GM19351 (cell line): ENCODE results near the gene NRP1.
A peak's percentile ranks its signal among the peaks of the same experiment; 100 is the strongest.

Experiments used
- ATAC-seq: cut with Tn5 transposase; IDR thresholded peaks from one replicate; pipeline ENCODE4 v1.9.1; 2021; ENCODE audit warnings: mild to moderate bottlenecking, moderate library complexity; ENCODE audit not compliant: unreplicated experiment

Gene NRP1

GRCh38 chr10:33192190-33192589, 142.3 kb downstream of the NRP1 start:
- no peak for ATAC-seq

DNA sequence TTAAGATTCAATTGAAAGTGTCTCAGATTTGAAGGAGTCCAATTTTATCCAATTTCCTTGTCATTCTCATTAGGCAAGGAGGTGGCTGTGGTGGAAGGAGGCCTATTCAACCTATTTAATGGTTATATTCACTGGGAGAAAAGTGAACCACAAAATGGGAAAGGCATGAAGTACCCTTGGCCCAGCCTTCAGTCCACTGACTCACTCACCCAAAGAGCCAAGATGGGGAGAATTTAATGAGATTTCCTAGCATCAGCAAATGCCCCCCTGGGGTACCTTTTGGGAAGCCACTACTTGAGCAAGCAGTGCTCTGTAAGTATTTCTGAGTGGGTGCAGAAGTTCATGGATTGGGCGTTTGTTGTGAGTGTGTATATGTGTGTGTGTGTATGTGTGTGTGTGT, 144.1 kb downstream of the NRP1 start:
- ATAC-seq = no peak

GRCh38 chr10:33189808-33190207, 144.7 kb downstream of the NRP1 start:
- no peak for ATAC-seq

- no peak for ATAC-seq
These were observed 145.1 kb downstream of the NRP1 start for GRCh38 chr10:33189363-33189762.

DNA sequence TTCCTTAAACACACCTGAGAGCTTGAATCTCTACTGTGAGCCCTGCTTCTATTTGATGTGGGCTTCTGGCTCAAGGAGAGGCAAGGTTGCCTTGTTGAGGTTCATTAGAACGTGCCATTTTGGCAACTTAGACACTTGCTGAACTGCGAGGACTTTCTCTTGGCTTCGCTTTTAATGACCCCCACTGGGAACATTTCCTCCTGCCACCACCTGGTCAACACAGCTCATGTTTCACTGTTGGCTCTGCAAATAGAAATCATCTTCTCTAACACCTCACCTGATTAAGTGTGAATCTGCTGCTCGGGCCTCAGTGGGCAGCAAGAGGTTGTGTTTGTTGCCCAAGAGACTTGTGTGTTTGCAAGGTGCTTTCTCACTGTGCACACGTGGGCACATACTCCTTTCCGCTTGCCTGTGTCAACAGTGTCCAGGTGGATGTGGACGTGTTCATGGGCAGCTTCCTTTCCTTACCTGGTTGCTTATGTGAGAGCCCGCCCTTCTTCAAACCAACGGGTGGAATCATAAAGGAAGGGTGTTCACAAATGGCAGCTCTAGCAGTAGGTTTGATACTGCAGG, 147.0 kb downstream of the NRP1 start:
- ATAC-seq = no peak

DNA sequence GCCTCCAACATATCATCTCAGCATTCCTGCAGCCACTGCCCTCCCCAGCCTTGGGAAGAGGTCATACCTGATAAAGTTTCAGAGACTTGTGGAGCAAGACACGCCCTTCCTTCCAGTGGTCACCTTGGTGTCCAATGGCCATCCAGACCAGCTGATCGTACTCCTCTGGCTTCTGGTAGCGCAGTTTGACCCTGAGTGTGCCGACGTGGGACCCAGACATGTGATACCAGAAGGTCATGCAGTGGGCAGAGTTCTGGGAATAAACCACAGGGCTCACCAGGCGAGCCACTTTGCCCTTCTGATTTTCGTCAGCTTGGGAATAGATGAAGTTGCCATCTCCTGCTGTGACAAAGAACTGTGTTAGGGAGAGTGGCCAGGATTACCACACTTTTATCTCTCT, 148.3 kb downstream of the NRP1 start:
- ATAC-seq = no peak

DNA sequence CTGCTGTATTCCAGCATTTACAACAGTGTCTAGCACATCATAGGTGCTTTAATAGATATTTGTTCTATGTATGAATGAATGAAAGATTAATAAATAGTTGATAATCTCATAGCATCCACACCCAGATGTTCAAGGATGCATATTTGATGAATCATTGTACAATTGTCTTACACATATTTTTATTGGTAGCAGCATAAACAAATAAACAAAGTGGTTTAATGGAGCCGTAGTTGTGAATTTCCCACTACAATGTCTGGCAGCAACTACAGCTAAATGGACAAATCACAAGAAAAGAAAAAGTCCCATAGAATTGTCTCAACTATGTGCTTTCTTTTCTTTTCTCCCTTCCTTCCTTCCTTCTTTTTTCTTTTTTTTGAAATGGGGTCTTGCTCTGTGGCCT, 150.8 kb downstream of the NRP1 start:
- ATAC-seq = no peak

DNA sequence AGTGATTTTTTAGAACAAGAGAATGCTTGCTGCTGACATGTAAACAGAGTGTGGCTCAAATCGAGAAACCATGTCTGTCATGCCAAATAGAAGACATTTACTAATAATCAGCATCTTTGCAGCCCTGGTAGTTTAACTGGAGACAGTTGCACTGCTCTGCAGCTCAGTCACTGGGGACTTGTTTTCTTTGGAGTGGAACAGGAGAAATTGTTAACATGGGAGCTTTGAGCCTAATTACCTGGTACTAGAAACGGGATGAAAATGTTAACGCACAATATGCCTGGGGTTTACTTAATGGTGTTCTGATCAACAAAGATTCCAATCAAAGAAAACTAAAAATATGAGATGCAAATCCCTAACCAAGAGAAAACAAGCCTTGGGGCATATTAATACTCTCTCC, 153.5 kb downstream of the NRP1 start:
- no peak for ATAC-seq

GRCh38 chr10:33180390-33180789, 154.1 kb downstream of the NRP1 start:
- no peak for ATAC-seq

DNA sequence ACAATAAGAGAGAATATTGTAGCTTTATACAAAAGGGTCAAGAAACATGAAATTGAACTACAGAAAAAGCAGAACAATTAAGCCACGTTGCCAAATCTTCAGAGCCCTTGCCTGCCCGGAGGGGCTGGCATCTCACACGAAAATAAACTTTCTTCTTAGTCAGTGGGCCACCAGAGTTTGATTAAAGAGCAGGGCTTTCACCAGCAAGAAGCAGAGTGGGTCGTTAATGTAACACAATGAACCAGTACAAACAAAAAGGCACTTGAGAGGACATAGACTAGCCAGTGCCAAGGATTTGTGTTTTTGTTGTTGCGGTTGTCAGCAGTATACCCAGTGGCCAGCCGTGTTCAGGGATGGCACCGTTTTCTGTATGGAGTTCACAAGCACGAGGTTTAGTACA, 155.4 kb downstream of the NRP1 start:
- ATAC-seq = no peak

DNA sequence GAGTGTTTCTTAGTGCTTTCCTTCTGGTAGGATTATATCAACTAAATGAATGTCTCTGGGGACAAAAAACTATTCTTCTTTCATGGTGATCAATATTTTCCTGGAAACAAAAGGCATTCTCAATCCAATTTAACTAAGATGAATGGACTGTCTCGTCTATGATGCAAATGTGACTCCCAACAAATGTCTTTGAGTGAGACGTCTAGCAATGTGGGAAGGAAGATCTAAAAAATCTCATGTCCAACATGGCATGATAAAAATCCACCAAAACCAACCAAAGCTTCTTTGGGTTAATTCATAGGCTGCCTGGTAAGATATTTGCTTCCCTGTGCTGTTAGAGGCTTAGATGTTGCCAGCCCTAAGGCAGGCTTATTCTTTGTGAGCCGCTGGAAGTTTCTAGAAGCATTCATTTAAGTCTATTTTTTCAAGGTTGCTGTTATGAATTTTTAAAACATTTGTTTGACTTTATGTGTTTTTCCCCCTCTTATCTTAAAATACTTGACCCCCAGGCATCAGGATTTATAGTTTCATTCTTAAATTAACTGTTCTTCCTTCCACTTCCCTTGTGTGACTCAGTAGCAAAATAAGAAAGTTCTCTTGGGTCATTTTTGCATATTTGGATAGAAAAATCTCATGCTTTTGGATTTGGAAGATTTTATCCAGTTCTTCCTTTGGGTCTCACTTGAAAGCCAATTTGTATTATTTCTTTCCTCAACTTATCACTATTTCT, 156.3 kb downstream of the NRP1 start:
- ATAC-seq = no peak

DNA sequence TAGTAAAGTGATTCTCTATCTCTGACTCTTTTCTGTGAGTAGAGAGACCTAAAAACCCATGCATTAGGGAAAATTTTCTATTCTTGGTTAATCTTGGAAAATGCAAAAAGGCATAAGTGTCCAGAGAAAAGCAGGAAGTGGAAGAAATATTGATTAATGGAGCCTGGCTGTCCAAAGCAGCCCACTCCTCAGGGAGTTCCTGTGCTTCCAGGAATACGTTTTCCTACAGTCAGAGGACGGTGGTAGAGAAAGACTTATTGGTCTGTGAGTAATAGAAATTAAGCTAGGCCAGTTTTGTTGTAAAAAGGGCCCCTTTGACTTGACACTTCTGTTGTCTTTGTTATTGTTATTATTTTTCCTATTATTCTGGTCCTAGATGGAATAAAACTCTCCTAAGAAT, 157.8 kb downstream of the NRP1 start:
- no peak for ATAC-seq

- no peak for ATAC-seq
These were observed 159.6 kb downstream of the NRP1 start for GRCh38 chr10:33174674-33175434.

DNA sequence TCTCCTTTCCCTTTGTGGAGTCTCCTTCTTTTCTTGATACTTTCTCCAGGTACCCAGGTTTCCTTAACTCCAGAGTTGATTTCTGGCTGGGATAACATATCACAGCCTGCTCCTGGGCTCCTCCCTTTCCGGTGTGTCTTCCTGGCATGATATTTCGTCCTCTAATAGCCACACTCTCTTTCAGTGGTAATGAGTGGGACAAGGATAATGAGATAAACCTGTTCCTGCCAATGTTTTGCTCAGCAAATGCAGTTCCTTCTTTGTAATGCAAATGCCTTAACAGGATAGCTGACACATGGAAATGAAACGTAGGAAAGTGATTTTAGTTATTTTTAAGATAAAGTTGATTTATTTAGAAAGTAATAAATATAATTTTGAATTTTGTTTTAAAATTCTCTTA, 168.6 kb downstream of the NRP1 start:
- ATAC-seq = no peak

DNA sequence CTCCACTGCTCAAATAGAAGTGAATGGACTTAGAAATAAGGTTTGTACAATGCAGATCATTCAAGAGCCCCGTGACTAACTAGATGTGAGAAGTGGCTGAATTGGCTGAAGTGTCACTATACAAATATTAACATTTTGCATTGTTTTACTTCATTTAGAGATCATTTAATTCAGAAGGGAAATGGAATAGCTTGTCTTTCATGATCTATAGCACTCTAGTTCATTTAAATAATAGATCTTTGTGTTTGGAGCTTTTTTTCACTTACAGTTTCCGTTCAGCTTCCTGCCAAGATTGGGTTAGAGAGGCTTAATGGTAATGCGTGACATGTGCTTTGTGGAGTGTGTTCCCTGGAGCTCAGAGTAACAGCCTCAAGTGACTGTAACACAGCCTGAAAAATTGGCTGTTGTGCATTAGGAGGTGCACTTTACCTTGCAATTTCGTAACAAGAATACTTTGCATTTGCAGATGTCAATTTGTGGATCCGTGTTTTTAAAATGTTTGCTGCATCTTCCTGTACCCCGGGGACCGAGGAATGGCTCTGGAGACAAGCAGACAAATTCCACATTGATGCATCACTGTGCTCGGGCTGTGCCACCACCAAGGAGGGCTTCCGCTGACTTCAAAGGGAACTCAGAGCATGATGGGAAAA, 170.3 kb downstream of the NRP1 start:
- no peak for ATAC-seq

DNA sequence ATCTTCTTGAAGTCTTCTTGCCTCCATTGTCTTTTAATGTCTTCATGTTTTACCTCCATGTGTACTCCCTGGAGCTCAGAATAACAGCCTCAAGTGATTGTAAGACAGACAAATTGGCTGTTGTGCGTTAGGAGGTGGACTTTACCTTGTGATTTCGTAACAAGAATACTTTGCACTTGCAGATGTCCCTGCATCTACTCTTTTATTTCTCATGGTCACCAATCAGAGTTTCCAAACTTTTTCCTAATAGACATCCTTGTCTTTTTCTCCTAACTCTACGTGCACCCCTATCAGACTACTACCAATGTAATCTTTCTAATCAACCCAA, 172.3 kb downstream of the NRP1 start:
- ATAC-seq = no peak

- ATAC-seq = no peak
These were observed 172.8 kb downstream of the NRP1 start for GRCh38 chr10:33161550-33162247.

- no peak for ATAC-seq
These were observed 174.3 kb downstream of the NRP1 start for GRCh38 chr10:33160151-33160550.

- ATAC-seq = no peak
These were observed 177.4 kb downstream of the NRP1 start for GRCh38 chr10:33157103-33157502.

DNA sequence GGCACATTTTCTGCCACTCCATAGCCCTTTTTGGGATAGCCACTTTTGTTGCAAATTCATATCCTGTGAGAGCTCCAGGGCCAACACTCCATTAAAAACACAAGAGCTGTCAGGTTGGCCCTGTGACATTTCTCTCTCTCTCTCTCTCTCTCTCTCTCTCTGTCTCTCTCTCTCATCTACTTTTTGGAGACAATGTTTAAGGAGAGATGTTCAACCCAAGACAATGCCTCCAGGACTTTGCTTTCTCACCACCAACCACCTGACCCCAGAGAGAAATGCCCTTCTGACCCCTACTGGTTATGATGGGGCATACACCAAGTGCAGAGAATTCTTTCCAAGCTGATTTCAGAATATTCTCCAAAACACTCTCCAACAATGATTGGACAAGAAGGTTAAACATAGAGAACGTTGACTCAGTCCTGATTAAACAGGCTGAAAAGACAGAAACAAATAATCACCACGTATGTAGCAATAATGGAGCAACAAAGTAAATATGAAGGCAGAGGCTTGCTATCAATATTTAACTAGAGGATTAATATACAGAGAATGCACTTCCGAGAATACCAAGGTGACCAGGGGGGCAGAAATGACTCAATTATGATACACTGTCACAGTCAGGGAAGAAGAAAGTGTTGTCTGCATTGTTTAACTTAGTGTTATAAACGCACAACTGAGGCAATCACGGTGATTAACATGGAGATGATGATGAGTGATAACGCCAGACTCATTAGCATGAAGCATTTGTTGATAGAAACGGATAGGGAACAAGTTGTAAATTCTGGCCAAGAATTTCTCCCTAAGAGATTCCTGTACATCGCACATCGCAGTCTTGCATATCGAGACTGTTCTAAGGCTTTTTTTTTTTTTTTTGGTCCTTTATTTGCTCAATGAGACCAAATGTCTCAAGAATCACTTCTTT, 178.5 kb downstream of the NRP1 start:
- ATAC-seq = peak; percentile 84
